Thoracic aorta (tissue), 2 donors: ENCODE measurements around the gene AUTS2. TPM values are rescaled to one million over a fixed set of nuclear protein-coding genes. Genes with fewer than 3 reads are reported as not detected.

Experiments used
- ATAC-seq: fragments of 150-250 bp; one replicate; pipeline ENCODE4 v1.8.0; 2017; ENCODE audit warnings: low read depth; ENCODE audit not compliant: insufficient number of reproducible peaks, low FRiP score
- DNase-seq: peaks from one replicate; pipeline ENCODE4 v3.0.0-alpha.2; 2020; ENCODE audit warnings: low spot score
- H3K27ac ChIP-seq, 2 donors: fragments of 200-600 bp; sonication (generic); 1 replicate in 1 of 2; 2 replicates in 1 of 2; pipeline ENCODE4 v1.5.1; 2016; ENCODE audit warnings: mild to moderate bottlenecking in 2 of 2, moderate library complexity in 2 of 2
- H3K27me3 ChIP-seq: fragments of 200-600 bp; sonication (generic); replicated peaks from 2 replicates; pipeline ENCODE4 v1.6.0; 2016; ENCODE audit warnings: mild to moderate bottlenecking; ENCODE audit not compliant: insufficient read depth
- H3K36me3 ChIP-seq: fragments of 200-600 bp; sonication (generic); one replicate; pipeline ENCODE4 v1.5.1; 2016
- H3K4me1 ChIP-seq, 2 donors: fragments of 200-600 bp; sonication (generic); 1 replicate in 1 of 2; 2 replicates in 1 of 2; pipeline versions ENCODE4 v1.5.1 to v1.6.0; 2016; ENCODE audit warnings: low read depth in 2 of 2, mild to moderate bottlenecking in 1 of 2; ENCODE audit not compliant: control insufficient read depth in 1 of 2
- H3K4me3 ChIP-seq: fragments of 200-600 bp; sonication (generic); 2 replicates; pipeline ENCODE4 v1.5.1; 2016; ENCODE audit warnings: mild to moderate bottlenecking
- H3K9me3 ChIP-seq: fragments of 200-600 bp; sonication (generic); 2 replicates; pipeline ENCODE4 v1.5.1; 2016
- CTCF ChIP-seq: fragments of 200-600 bp; sonication (generic); IDR thresholded peaks from one replicate; pipeline ENCODE4 v1.5.1; 2019; ENCODE audit warnings: antibody characterized with exemption
- total RNA-seq, 2 donors: library from RNA; depleted of rRNA; stranded (reverse); fragments of >200 nt; gene quantifications; one replicate each; pipeline versions ENCODE4 v1.1.0 to v1.2.3, GENCODE V29; 2016

Gene AUTS2
- total RNA-seq, 2 donors from 2014 or later: 49.4 to 101 TPM

DNA sequence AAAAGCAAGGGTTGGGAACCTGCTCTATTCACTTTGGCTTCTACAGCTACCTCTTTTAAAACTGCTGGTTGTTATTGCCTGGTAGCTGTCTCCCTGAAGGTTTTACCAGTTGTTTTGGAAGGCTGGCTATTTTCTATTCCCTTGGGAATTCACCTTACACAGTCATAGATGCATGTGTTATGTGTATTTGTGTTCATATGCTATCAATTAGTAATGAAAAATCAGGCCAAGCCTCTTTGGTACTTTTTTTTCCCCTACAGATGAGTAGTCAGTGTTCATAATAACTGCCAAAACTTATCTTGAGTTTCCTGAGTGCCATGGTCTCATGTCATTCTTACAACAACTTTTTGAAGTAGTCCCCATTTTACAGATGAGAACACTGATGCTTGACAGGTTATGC lies 795.7 kb downstream of the AUTS2 start:
- Histone ChIP-seq H3K4me3 (no peak overlapping the region), H3K9me3 (no peaks in the 10 kb centered on the region), H3K36me3 (no peaks in the 10 kb centered on the region), H3K27me3 (no peaks in the 10 kb centered on the region), H3K4me1 (peaks cover 37 to 45% of the 10 kb centered on the region in 2 donors), H3K27ac (peak overlapping the region in 1 of 2 donors; percentile 87)
- no peak for DNase-seq
- no peak for TF ChIP-seq CTCF
- ATAC-seq: no peak

GRCh38 chr7:70400829-70401380 lies 802.6 kb downstream of the AUTS2 start:
- DNase-seq (no peak), ATAC-seq (no peak)
- no peaks in the 10 kb centered on the region for H3K27me3 ChIP-seq
- no peak overlapping the region for H3K27ac ChIP-seq
- no peaks in the 10 kb centered on the region for H3K9me3 ChIP-seq
- no peaks in the 10 kb centered on the region for H3K36me3 ChIP-seq
- H3K4me3 ChIP-seq: no peak overlapping the region
- no peak for TF ChIP-seq CTCF
- no peaks in the 10 kb centered on the region for H3K4me1 ChIP-seq

DNA sequence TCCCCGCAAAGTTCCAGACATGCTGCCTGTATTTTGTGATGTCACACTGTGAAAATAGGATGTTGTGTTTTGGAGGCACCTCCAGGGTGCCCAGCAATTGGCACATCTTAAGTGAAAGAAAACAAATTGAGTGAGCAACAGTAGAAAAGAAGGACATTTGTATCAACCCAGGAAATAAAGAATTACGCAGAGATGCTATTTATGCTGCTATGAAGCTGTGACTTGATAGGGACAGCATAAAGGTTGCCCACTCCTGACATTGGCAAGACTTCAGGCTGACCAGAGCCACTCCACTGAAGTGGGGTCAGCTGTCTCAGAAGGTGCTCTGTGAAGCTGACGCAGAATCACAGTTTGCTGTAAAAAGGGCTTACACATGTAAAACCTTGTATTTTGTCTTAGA lies 803.8 kb downstream of the AUTS2 start:
- no peak for TF ChIP-seq CTCF
- ATAC-seq: no peak
- Histone ChIP-seq H3K4me3 (no peak overlapping the region), H3K9me3 (no peaks in the 10 kb centered on the region), H3K36me3 (no peaks in the 10 kb centered on the region), H3K27ac (no peak overlapping the region), H3K27me3 (no peaks in the 10 kb centered on the region), H3K4me1 (no peaks in the 10 kb centered on the region)
- no peak for DNase-seq

DNA sequence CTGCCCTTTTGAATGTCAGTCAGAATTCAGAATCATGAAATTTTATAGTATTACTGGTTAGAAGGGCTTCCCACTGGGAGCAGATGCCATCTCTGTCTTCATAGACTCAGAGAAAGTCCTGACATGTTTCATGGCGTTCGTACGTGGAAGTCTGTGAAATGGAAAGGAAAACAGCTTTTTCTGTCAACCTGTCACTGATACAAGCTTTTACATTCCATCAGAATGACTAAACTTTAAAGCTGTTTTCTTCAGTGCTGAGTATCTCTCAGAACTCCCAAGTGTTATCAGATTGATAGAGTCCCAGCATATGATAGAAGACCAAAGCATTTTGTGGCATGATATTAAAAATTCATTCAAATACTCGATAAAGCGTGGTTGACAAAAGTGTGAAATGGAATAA lies 807.0 kb downstream of the AUTS2 start:
- Histone ChIP-seq H3K36me3 (no peaks in the 10 kb centered on the region), H3K27me3 (no peaks in the 10 kb centered on the region), H3K4me3 (no peak overlapping the region), H3K27ac (no peak overlapping the region), H3K4me1 (no peaks in the 10 kb centered on the region), H3K9me3 (no peaks in the 10 kb centered on the region)
- DNase-seq: no peak
- no peak for ATAC-seq
- TF ChIP-seq CTCF: no peak

GRCh38 chr7:70406186-70406949 lies 808.1 kb downstream of the AUTS2 start:
- Histone ChIP-seq H3K36me3 (no peaks in the 10 kb centered on the region), H3K9me3 (no peaks in the 10 kb centered on the region), H3K4me1 (no peaks in the 10 kb centered on the region), H3K27me3 (no peaks in the 10 kb centered on the region), H3K4me3 (no peak overlapping the region), H3K27ac (no peak overlapping the region)
- ATAC-seq (no peak), DNase-seq (no peak)
- no peak for TF ChIP-seq CTCF
